Fibroblast of the aortic adventitia (primary cell): ENCODE measurements around the gene FSHB. TPM values are rescaled to one million over a fixed set of nuclear protein-coding genes. Genes with fewer than 3 reads are reported as not detected.

Experiments used
- DNase-seq: peaks from one replicate; pipeline ENCODE4 v3.0.0-alpha.2; 2010; ENCODE audit warnings: low read depth
- H3K4me3 ChIP-seq: 2 replicates; pipeline ENCODE4 v1.5.1; 2011; ENCODE audit warnings: low read depth, mild to moderate bottlenecking, control low read depth, low read length, moderate library complexity
- total RNA-seq: library from RNA; depleted of rRNA; stranded (reverse); fragments of >200 nt; gene quantifications from 2 replicates; pipeline ENCODE4 v1.2.3, GENCODE V29; 2012; ENCODE audit warnings: low replicate concordance
- TF ChIP-seq, protein P1 (sequence below): IDR thresholded peaks from 2 replicates; pipeline ENCODE4 v1.5.1; 2011; ENCODE audit warnings: mild to moderate bottlenecking, low read length, control low read depth, inconsistent platforms; ENCODE audit not compliant: insufficient read depth

The FSHB gene
- total RNA-seq, 1 donor: not detected

DNA sequence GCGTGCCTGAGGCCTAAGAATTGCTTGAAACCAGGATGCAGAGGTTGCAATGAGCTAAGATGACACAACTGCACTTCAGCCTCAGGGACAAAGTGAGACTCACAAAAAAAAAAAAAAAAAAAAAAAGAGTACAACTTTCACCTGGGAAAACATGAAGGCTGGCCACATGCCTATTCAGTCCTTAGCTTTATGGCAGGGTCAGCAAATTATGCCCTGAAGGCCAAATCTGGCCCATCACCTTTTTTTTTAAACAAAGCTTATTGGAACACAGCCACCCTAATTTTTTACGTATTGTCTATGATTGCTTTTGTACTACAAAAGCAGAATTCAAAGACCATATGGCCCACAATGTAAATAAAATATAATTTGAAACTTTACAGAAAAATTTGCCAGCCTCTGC is 8.2 kb downstream of the FSHB start:
- no peak overlapping the region for H3K4me3 ChIP-seq
- TF ChIP-seq, protein P1, sequence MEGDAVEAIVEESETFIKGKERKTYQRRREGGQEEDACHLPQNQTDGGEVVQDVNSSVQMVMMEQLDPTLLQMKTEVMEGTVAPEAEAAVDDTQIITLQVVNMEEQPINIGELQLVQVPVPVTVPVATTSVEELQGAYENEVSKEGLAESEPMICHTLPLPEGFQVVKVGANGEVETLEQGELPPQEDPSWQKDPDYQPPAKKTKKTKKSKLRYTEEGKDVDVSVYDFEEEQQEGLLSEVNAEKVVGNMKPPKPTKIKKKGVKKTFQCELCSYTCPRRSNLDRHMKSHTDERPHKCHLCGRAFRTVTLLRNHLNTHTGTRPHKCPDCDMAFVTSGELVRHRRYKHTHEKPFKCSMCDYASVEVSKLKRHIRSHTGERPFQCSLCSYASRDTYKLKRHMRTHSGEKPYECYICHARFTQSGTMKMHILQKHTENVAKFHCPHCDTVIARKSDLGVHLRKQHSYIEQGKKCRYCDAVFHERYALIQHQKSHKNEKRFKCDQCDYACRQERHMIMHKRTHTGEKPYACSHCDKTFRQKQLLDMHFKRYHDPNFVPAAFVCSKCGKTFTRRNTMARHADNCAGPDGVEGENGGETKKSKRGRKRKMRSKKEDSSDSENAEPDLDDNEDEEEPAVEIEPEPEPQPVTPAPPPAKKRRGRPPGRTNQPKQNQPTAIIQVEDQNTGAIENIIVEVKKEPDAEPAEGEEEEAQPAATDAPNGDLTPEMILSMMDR: no peak
- DNase-seq: no peak

DNA sequence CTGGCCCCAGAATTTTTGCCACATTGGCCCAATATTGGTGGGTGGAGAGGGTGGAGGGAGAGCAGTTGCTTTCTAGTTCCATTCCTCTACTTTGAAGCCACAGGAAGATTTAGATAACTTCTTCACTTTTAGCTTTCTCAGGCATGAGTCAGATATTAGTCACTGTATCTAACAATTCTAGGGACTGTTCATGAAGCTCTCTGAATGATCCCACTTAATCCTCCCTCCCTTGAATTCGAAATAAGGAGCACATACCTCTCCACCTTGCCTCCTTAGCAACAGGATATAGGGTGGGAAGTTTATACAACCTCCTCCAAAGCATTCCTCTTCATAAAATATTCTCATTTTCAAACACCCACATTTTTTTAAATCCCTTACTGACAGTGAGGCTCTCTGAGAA is 13.5 kb downstream of the FSHB start:
- peak; percentile 23 for DNase-seq
- H3K4me3 ChIP-seq: no peak overlapping the region
- TF ChIP-seq, protein P1: no peak

DNA sequence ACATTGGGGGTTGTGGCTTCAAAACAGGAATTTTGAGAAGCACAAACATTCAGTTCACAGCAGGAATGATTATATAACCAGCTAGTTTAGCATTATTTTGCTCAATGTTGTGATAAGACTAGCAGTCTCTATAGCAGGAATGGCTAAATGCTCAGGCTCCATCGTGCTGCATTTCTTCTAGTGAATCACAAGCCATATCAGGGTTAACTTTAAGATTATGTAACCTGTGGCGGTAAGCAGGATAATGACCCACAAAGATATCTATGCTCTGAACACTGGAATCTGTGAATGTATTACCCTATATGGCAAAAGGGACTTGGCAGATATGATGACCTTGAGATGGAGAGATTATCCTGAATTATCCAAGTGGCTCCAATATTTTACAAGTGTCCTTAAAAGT is 14.8 kb downstream of the FSHB start:
- TF ChIP-seq, protein P1: no peak
- H3K4me3 ChIP-seq: no peak overlapping the region
- DNase-seq: no peak

- TF ChIP-seq, protein P1: no peak
- no peak overlapping the region for H3K4me3 ChIP-seq
- DNase-seq: no peak
Observed at GRCh38 chr11:30254307-30255298, 23.8 kb downstream of the FSHB start.

DNA sequence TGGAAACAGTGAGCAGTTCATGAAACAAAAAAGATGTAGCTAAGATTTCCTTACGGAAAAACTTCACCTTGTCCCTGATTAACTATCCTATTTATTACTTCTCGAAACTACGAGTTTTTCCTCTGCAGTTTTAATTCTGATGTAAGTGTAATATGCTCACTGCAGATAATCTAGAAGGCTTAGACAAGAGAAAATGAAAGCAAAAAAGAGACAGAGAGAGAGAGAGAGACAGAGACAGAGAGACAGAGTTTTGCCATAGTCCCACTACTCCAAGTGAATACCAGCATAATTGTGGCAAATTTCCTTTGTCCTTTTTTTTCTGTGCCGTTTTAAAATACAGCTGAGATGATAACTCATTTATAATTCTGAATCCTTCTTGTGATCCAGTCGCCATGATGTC is 24.8 kb downstream of the FSHB start:
- DNase-seq: no peak
- no peak overlapping the region for H3K4me3 ChIP-seq
- TF ChIP-seq, protein P1: no peak

- no peak for DNase-seq
- TF ChIP-seq, protein P1: no peak
- H3K4me3 ChIP-seq: no peak overlapping the region
Observed at GRCh38 chr11:30257058-30257457, 26.2 kb downstream of the FSHB start.

DNA sequence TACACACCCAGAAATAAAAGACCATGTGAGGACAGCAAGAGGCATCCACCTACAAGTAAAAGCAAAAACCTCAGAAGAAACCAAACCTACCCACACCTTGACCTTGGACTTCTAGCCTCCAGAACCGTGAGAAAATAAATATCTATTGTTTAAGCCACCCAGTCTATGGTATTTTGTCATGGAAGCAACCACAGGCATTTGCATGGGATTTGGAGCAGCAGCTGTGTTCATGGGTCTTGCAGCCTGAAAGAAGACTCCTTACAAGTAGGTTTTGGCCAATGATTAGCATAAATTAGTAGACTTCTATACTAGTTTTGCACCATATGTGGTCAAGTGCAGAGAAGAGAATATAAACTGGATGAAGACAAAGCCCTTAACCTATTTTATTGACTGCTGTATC is 27.9 kb downstream of the FSHB start:
- no peak for DNase-seq
- H3K4me3 ChIP-seq: no peak overlapping the region
- TF ChIP-seq, protein P1: no peak
